ENCODE data around the gene ELMO2. TPM values are rescaled to one million over a fixed set of nuclear protein-coding genes. Genes with fewer than 3 reads are reported as not detected.
A peak's percentile ranks its signal among the peaks of the same experiment; 100 is the strongest.

The ELMO2 gene
- total and polyA plus RNA-seq, 8 donors: 9.9 to 37.7 (median 22.5) TPM

DNA sequence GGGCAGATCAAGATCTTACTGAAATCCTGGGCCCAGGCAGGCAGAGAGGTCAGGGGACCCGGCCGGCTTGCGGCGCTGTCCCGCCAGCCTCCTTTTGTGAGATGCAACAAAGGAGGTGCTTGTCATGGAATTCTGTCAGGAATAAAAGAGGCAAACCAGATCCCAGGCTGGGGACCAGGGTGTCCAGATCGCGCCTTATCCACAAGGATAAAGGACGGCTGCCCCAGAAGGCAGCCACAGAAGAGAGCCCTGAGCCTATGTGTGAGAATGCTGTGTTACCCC is 55.5 kb downstream of the ELMO2 start:
- H3K27me3 ChIP-seq: no peaks in the 10 kb centered on the region
- DNase-seq: no peak
- intact Hi-C loops (cut with DNase I; ENCODE audit: low total_unique reads): loop anchor here (10.0 kb wide), 1 partner anchor 326 kb away; the partner anchor contains the start of gene SLC12A5
- no peak overlapping the region for H3K4me3 ChIP-seq
- WGBS, 5 donors: 82 to 92% (median 87%) methylated on average over 7 to 8 of the region's 8 CpGs
- no peaks in the 10 kb centered on the region for H3K9me3 ChIP-seq
- TF ChIP-seq POLR2A (IDR thresholded peaks at IDR 0.05) (no peak), POLR2AphosphoS5 (IDR thresholded peaks at IDR 0.05) (no peak), EP300 (IDR thresholded peaks at IDR 0.05) (no peak)
- TF ChIP-seq, protein P1, sequence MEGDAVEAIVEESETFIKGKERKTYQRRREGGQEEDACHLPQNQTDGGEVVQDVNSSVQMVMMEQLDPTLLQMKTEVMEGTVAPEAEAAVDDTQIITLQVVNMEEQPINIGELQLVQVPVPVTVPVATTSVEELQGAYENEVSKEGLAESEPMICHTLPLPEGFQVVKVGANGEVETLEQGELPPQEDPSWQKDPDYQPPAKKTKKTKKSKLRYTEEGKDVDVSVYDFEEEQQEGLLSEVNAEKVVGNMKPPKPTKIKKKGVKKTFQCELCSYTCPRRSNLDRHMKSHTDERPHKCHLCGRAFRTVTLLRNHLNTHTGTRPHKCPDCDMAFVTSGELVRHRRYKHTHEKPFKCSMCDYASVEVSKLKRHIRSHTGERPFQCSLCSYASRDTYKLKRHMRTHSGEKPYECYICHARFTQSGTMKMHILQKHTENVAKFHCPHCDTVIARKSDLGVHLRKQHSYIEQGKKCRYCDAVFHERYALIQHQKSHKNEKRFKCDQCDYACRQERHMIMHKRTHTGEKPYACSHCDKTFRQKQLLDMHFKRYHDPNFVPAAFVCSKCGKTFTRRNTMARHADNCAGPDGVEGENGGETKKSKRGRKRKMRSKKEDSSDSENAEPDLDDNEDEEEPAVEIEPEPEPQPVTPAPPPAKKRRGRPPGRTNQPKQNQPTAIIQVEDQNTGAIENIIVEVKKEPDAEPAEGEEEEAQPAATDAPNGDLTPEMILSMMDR (IDR thresholded peaks at IDR 0.05): no peak
- H3K4me1 ChIP-seq: peaks cover 19 to 44% (median 28%) of the 10 kb centered on the region in 4 donors
- H3K36me3 ChIP-seq: peaks cover 5 to 75% (median 57%) of the 10 kb centered on the region in 4 donors
- no peak overlapping the region for H3K27ac ChIP-seq

DNA sequence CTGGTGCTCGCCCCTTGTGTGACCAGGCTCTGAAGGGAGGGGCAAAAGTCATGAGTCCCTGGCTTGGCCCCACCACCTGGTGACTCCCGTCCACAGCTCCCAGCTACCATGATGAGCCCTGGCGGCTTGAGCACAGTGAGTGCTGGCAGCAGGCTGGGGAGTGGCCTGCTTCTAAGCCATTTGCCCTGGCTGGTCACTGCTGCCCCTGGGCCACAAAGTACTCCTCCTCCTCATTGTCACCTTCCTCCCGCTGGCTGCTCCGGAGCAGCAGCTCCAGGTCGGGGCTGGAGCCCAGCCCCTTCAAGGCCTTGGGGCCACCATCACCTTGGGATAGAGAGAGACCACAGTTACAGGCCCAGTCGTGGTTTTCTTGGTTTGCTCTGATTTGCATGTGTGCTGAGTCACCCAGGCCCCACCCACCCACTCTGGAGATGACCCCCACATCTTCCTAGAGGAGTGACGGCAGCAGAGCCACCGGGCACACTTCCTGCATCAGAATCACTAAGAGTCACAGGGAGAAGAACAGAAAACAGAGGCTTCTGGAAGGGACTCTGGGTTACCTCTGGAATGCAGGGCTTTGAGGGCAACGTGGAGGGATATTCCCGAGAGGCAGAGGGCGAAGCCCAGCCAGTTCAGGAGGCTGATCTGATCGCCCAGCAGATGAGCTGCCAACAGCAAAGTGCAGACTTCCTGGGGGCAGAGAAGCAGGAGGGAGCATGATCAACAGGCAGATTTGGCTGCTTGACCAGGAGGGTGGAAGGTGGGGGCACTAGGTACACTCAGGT is 56.0 kb downstream of the ELMO2 start:
- intact Hi-C loops (cut with DNase I; ENCODE audit: low total_unique reads): loop anchor here (10.0 kb wide), 1 partner anchor 326 kb away; the partner anchor contains the start of gene SLC12A5
- H3K27me3 ChIP-seq: no peaks in the 10 kb centered on the region
- H3K4me1 ChIP-seq: peaks cover 19 to 38% (median 28%) of the 10 kb centered on the region in 4 donors
- no peak overlapping the region for H3K4me3 ChIP-seq
- H3K27ac ChIP-seq: peak overlapping the region in 3 of 5 donors; percentile 7 to 13 (median 8)
- H3K36me3 ChIP-seq: peaks cover 5 to 70% (median 55%) of the 10 kb centered on the region in 4 donors
- no peak for TF ChIP-seq POLR2A (IDR thresholded peaks at IDR 0.05)
- TF ChIP-seq POLR2AphosphoS5 (IDR thresholded peaks at IDR 0.05): no peak
- TF ChIP-seq, protein P1 (IDR thresholded peaks at IDR 0.05): no peak
- TF ChIP-seq EP300 (IDR thresholded peaks at IDR 0.05): no peak
- DNase-seq: peak in 1 of 2 donors; percentile 56
- no peaks in the 10 kb centered on the region for H3K9me3 ChIP-seq
- WGBS, 5 donors: 52 to 60% (median 54%) methylated on average over 11 to 13 of the region's 13 CpGs

DNA sequence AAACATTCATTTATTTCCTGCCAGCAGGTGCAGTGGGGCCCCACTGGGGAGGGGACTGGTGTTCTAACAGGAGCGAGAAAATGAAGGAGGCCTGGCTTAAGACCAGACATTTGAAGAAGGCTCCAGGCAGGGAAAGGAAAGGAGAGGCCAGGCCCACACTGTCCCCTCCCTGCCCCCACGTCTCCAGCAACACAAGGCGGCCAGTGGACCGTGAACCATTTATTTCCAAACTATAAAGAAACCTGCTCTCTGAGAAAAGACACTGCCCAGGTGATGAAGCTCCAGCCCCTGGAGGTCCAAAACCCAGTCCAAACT is 56.7 kb downstream of the ELMO2 start:
- Histone ChIP-seq H3K27ac (peak overlapping the region in 3 of 5 donors; percentile 7 to 13 (median 8)), H3K36me3 (peaks cover 5 to 64% (median 49%) of the 10 kb centered on the region in 4 donors), H3K4me3 (no peak overlapping the region), H3K4me1 (peaks cover 19 to 36% (median 28%) of the 10 kb centered on the region in 4 donors), H3K9me3 (no peaks in the 10 kb centered on the region), H3K27me3 (no peaks in the 10 kb centered on the region)
- intact Hi-C loops (cut with DNase I; ENCODE audit: low total_unique reads): loop anchor here (10.0 kb wide), 1 partner anchor 325 kb away; the partner anchor contains the start of gene SLC12A5
- 47 to 76% (median 61%) methylated on average over 4 of the region's 4 CpGs for WGBS, 5 donors
- TF ChIP-seq, protein P1 (IDR thresholded peaks at IDR 0.05): no peak
- TF ChIP-seq POLR2A (IDR thresholded peaks at IDR 0.05) (no peak), POLR2AphosphoS5 (IDR thresholded peaks at IDR 0.05) (no peak), EP300 (IDR thresholded peaks at IDR 0.05) (no peak)
- peak; percentile 41 to 65 for DNase-seq

DNA sequence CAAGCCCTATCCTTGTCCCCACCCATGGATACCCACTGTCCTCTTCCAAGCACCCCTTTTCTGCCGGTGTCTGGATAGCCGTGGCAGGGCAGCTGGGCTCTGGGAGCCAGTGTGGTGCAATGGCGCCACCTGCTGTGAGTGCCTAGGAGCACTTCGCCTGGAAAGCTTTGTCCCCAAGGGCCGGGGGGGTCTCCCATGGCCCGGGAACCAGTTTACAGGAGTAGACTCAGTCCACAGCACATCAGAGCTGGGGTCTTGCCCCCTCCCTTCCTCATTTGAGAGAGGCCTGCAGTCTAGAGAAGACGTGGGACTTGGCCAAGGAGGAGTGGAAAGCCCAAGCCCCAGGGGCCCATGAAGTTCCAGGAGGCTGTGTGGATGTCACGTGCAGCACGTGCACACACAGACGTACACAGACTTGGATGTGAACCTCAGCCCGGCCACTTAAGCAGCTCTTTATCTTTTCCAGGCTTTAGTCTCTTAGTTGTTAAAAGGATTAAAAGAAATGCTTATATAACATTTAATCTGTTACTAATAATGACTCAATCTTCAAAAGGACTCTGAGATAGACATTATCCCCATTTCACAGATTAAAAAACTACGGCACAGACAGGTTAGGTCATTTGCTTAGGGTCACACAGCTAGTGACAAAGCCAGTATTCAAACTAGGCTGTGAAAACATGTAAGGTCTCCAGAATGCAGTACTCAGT is 57.2 kb downstream of the ELMO2 start:
- Histone ChIP-seq H3K4me3 (no peak overlapping the region), H3K27me3 (peaks cover 0 to 4% (median 0%) of the 10 kb centered on the region in 3 donors), H3K27ac (peak overlapping the region in 1 of 5 donors; percentile 1), H3K36me3 (peaks cover 5 to 58% (median 45%) of the 10 kb centered on the region in 4 donors), H3K9me3 (no peaks in the 10 kb centered on the region), H3K4me1 (peaks cover 19 to 36% (median 28%) of the 10 kb centered on the region in 4 donors)
- TF ChIP-seq, protein P1 (IDR thresholded peaks at IDR 0.05): peak in 5 of 7 experiments; percentile 52 to 74 (median 56)
- TF ChIP-seq POLR2A (IDR thresholded peaks at IDR 0.05): no peak
- DNase-seq: peak; percentile 69 to 85
- intact Hi-C loops (cut with DNase I; ENCODE audit: low total_unique reads): no loop called here
- WGBS, 5 donors: 25 to 42% (median 26%) methylated on average over 10 to 12 of the region's 12 CpGs

Measured in stomach (tissue), 9 donors.